ENCODE measurements around the gene EEF1AKMT4. TPM values are rescaled to one million over a fixed set of nuclear protein-coding genes. Genes with fewer than 3 reads are reported as not detected.

The EEF1AKMT4 gene
- total and polyA plus RNA-seq, 2 of the 4 experiments (the other 2 are of a cell fraction), result 2.9 to 3.6 TPM

- Histone ChIP-seq H3K79me1 (ENCODE audit: low read depth in 1 of 2, low read length in 2 of 2) (peaks cover 7 to 24% of the 10 kb centered on the region in 2 experiments), H2BK15ac (ENCODE audit: low read depth, low read length) (peak within 1 kb of the TSS; percentile 47; the same call in 1 of the 3 replicates), H4K20me1 (ENCODE audit: insufficient read depth, low read length) (no peaks in the 10 kb centered on the region; the same call in 1 of the 2 replicates), H3K4me3 (ENCODE audit: insufficient read depth, low read depth, low read length) (peak within 1 kb of the TSS; percentile 97), H3K27ac (ENCODE audit: insufficient read depth, low read length) (peak within 1 kb of the TSS; percentile 82), H3K9me1 (ENCODE audit: insufficient read depth, low read length) (no peaks in the 10 kb centered on the region), H3K27me3 (ENCODE audit: control insufficient read depth, insufficient read depth, low read length) (no peaks in the 10 kb centered on the region), H2AK5ac (ENCODE audit: low read depth, low read length) (peak within 1 kb of the TSS; percentile 88), H3K23ac (ENCODE audit: low read depth, low read length) (peak within 1 kb of the TSS; percentile 95), H3K56ac (ENCODE audit: extremely low read depth, insufficient read depth, low read length) (peak within 1 kb of the TSS; percentile 93), H3K9me3 (ENCODE audit: control insufficient read depth, insufficient read depth, low read length) (no peaks in the 10 kb centered on the region), H3K4me1 (ENCODE audit: control insufficient read depth, insufficient read depth, low read length) (no peaks in the 10 kb centered on the region; the same call in 1 of the 2 replicates), H3K18ac (ENCODE audit: low read depth, low read length) (peak within 1 kb of the TSS; percentile 53), H2BK120ac (ENCODE audit: low read depth, low read length) (peak within 1 kb of the TSS; percentile 75), H2AFZ (replicated peaks; ENCODE audit: low read length, poor library complexity) (peak within 1 kb of the TSS; percentile 99), H3K4ac (ENCODE audit: low read depth, low read length) (peak within 1 kb of the TSS; percentile 91), H3K9ac (ENCODE audit: low read depth, low read length) (peak within 1 kb of the TSS; percentile 95), H2BK5ac (ENCODE audit: low read depth, low read length, poor library complexity, severe bottlenecking) (peak within 1 kb of the TSS; percentile 85), H4K91ac (ENCODE audit: insufficient read depth, low read depth, low read length) (peak within 1 kb of the TSS; percentile 90), H3K36me3 (ENCODE audit: control insufficient read depth, insufficient read depth, low read length) (peaks cover 18% of the 10 kb centered on the region), H4K5ac (ENCODE audit: low read depth, low read length) (peak within 1 kb of the TSS; percentile 92), H3K14ac (replicated peaks; ENCODE audit: low read depth, low read length) (peak within 1 kb of the TSS; percentile 96), H2BK20ac (ENCODE audit: low read depth, low read length) (no peak within 1 kb of the TSS), H2AK9ac (replicated peaks; ENCODE audit: low read depth, low read length, poor library complexity) (peak within 1 kb of the TSS; percentile 84), H4K8ac (ENCODE audit: low read depth in 2 of 2, low read length in 2 of 2) (peak within 1 kb of the TSS; percentile 87 to 95), H3K4me2 (ENCODE audit: low read depth, low read length) (peak within 1 kb of the TSS; percentile 99)
- TF ChIP-seq NFE2L2 (IDR thresholded peaks at IDR 0.05; ENCODE audit: low read depth, low read length), result no peak
- TF ChIP-seq CHD1 (IDR thresholded peaks at IDR 0.05; ENCODE audit: low read depth, low read length), result no peak; the same call in 1 of the 2 replicates
- TF ChIP-seq CEBPB (IDR thresholded peaks at IDR 0.05; ENCODE audit: low read depth, low read length), result 0 out of 2 replicates have a peak, but pooled peaks have one; percentile 6
- peak; percentile 70; the same call in 1 of the 2 replicates for TF ChIP-seq BHLHE40 (IDR thresholded peaks at IDR 0.05; ENCODE audit: low read depth, low read length)
- peak; percentile 87 for TF ChIP-seq MAZ (IDR thresholded peaks at IDR 0.05; ENCODE audit: borderline replicate concordance, low read depth, low read length)
- TF ChIP-seq USF2 (IDR thresholded peaks at IDR 0.05; ENCODE audit: low read depth, low read length), result no peak
- TF ChIP-seq MXI1 (IDR thresholded peaks at IDR 0.05; ENCODE audit: borderline replicate concordance, low read depth, low read length), result peak; percentile 80; the same call in 1 of the 2 replicates
- peak; percentile 77 for TF ChIP-seq POLR2A (IDR thresholded peaks at IDR 0.05; ENCODE audit: low read depth, low read length)
- ChIA-PET POLR2A (ENCODE audit: unreplicated experiment) (interaction anchor here (0.7 kb wide), 1 partner anchor 11 kb away, joined by 4 read pairs; no protein-coding TSS in a partner anchor), CTCF (interaction anchor here (1.2 kb wide), 1 partner anchor 10 kb away, joined by 5 read pairs; no protein-coding TSS in a partner anchor)
- WGBS, 2 experiments (ENCODE audit: extremely low coverage in 2 of 2, insufficient read length in 1 of 2), result 0% methylated on average over 35 of the region's 49 CpGs; no CpG with 5 or more reads in 1 of the 2 experiments
- in situ Hi-C loops (cut with MboI; ENCODE audit: low sequenced_read_pairs), result no loop called here
- no TSS peak for BruUV-seq (replicated peaks)
- intact Hi-C loops (cut with micrococcal nuclease), result loop anchor here (1.0 to 2.0 kb wide), 3 partner anchors 62 to 353 kb away; partner anchors contain the start of genes ABCF3 and EIF2B5
- peak; percentile 75 for ATAC-seq (ENCODE audit: low read depth)
- DNase-seq, result peak; percentile 87
- dilution Hi-C loops (cut with HindIII; ENCODE audit: low sequenced_read_pairs, unreplicated experiment), result no loop called here
Observed at GRCh38 chr3:184248454-184249411, 739 bp upstream of the EEF1AKMT4 start, which contains the start of gene ALG3. ALG3 (minus strand) TSS chr3:184248962; CDS start chr3:184248940, 22 bp downstream.

Measured in IMR-90 (cell line).